ENCODE measurements around the gene C10orf90. TPM values are rescaled to one million over a fixed set of nuclear protein-coding genes. Genes with fewer than 3 reads are reported as not detected.

C10orf90 gene
- total and polyA plus RNA-seq, 2 donors (not counting 3 experiments of a cell fraction or from before 2014, with no cell fraction given) = not detected

- dilution Hi-C loops (cut with MboI; ENCODE audit: extremely low pct_ligation_motif_present, low sequenced_read_pairs) (no loop called here), intact Hi-C loops (cut with micrococcal nuclease) (no loop called here)
- Histone ChIP-seq H3K9me1 (replicated peaks; ENCODE audit: control insufficient read depth, extremely low read depth, insufficient read depth, low read length) (no peaks in the 10 kb centered on the region), H3K9ac (replicated peaks; ENCODE audit: extremely low read depth, insufficient read depth, low read length) (no peak overlapping the region), H3K4me2 (ENCODE audit: insufficient read depth, low read length) (no peak overlapping the region), H3K79me2 (ENCODE audit: control insufficient read depth, insufficient read depth, low read length) (no peaks in the 10 kb centered on the region), H3K36me3 (ENCODE audit: control insufficient read depth in 2 of 2, extremely low read depth in 1 of 2, insufficient read depth in 2 of 2, low read length in 2 of 2) (no peaks in the 10 kb centered on the region), H3K4me3 (replicated peaks in 1 of 3; ENCODE audit: insufficient read depth in 1 of 3, low read depth in 1 of 3, low read length in 3 of 3) (no peak overlapping the region), H3K27ac (ENCODE audit: insufficient read depth, low read depth, low read length) (no peak overlapping the region), H4K20me1 (replicated peaks; ENCODE audit: control insufficient read depth, extremely low read depth, insufficient read depth, low read length) (no peaks in the 10 kb centered on the region), H2AFZ (ENCODE audit: low read depth, low read length) (no peak overlapping the region), H3K4me1 (ENCODE audit: control insufficient read depth, extremely low read depth, insufficient read depth, low read length) (no peaks in the 10 kb centered on the region), H3K9me3 (replicated peaks; ENCODE audit: control insufficient read depth, insufficient read depth, low read length) (no peaks in the 10 kb centered on the region), H3K27me3 (ENCODE audit: control insufficient read depth in 2 of 2, insufficient read depth in 2 of 2, low read length in 2 of 2) (no peaks in the 10 kb centered on the region)
- DNase-seq (ENCODE audit: low read depth, low spot score) (no peak), FAIRE-seq (no peak)
- POLR2A ChIA-PET = no interaction called here
- TF ChIP-seq GATA2 (IDR thresholded peaks at IDR 0.05; ENCODE audit: insufficient read depth, insufficient read length, low read depth, low read length) (no peak), FOS (IDR thresholded peaks at IDR 0.05; ENCODE audit: borderline replicate concordance, insufficient read depth, low read length) (no peak), EZH2 (IDR thresholded peaks at IDR 0.05; ENCODE audit: borderline replicate concordance, low read depth, low read length, severe bottlenecking) (no peak), JUN (IDR thresholded peaks at IDR 0.05; ENCODE audit: borderline replicate concordance, insufficient read depth, insufficient read length, low read depth) (no peak), MYC (IDR thresholded peaks at IDR 0.05; ENCODE audit: low read depth, low read length) (no peak), POLR2AphosphoS5 (IDR thresholded peaks at IDR 0.05; ENCODE audit: insufficient read depth, low read depth, low read length) (no peak), POLR2A (IDR thresholded peaks at IDR 0.05; ENCODE audit: low read depth, low read length) (no peak)
- TF ChIP-seq, protein P1, sequence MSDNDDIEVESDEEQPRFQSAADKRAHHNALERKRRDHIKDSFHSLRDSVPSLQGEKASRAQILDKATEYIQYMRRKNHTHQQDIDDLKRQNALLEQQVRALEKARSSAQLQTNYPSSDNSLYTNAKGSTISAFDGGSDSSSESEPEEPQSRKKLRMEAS (IDR thresholded peaks at IDR 0.05; ENCODE audit: insufficient read depth, insufficient read length) = no peak
- TF ChIP-seq, protein P2, sequence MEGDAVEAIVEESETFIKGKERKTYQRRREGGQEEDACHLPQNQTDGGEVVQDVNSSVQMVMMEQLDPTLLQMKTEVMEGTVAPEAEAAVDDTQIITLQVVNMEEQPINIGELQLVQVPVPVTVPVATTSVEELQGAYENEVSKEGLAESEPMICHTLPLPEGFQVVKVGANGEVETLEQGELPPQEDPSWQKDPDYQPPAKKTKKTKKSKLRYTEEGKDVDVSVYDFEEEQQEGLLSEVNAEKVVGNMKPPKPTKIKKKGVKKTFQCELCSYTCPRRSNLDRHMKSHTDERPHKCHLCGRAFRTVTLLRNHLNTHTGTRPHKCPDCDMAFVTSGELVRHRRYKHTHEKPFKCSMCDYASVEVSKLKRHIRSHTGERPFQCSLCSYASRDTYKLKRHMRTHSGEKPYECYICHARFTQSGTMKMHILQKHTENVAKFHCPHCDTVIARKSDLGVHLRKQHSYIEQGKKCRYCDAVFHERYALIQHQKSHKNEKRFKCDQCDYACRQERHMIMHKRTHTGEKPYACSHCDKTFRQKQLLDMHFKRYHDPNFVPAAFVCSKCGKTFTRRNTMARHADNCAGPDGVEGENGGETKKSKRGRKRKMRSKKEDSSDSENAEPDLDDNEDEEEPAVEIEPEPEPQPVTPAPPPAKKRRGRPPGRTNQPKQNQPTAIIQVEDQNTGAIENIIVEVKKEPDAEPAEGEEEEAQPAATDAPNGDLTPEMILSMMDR (IDR thresholded peaks at IDR 0.05; ENCODE audit: extremely low read depth in 1 of 2, insufficient read depth in 1 of 2, low read depth in 1 of 2, low read length in 2 of 2) = no peak
- CTCF ChIA-PET = no interaction called here
- BruUV-seq (replicated peaks) = no TSS peak
Measured at GRCh38 chr10:126461289-126461940, 209.1 kb downstream of the C10orf90 start.
